IMR-90 (cell line): ENCODE results near the gene CTBP2. TPM values are rescaled to one million over a fixed set of nuclear protein-coding genes. Genes with fewer than 3 reads are reported as not detected.

Experiments used
- ATAC-seq: fragments of 200-7000 bp; cut with Tn5 transposase; 2 replicates; pipeline ENCODE4 v1.9.1; 2020; ENCODE audit warnings: low read depth, mild to moderate bottlenecking, moderate library complexity
- BruUV-seq: library from RNA; stranded (reverse); fragments of 400-500 nt; replicated peaks from 2 replicates; lab custom pipeline; 2021; lab: Mats Ljungman, UMichigan
- CTCF ChIA-PET: fragments of 300-600 bp; formaldehyde crosslinking; extraction: SDS; loops from one replicate; lab custom pipeline; 2021; ENCODE audit warnings: antibody characterized with exemption; lab: Yijun Ruan, JAX
- POLR2A ChIA-PET: fragments of 300-600 bp; sonication (Branson Sonifier 250); formaldehyde crosslinking; loops from one replicate; lab custom pipeline; 2022; ENCODE audit warnings: antibody characterized with exemption; ENCODE audit not compliant: unreplicated experiment; lab: Charles Lee
- DNase-seq: peaks from one replicate; pipeline ENCODE4 v3.0.0; 2013
- H2AFZ ChIP-seq: replicated peaks from 2 replicates; pipeline ENCODE3; 2013; ENCODE audit warnings: low read length, mild to moderate bottlenecking; ENCODE audit not compliant: poor library complexity
- H2AK5ac ChIP-seq: 2 replicates; pipeline ENCODE4 v1.6.1; 2013; ENCODE audit warnings: low read depth, low read length, inconsistent platforms
- H2AK9ac ChIP-seq: replicated peaks from 2 replicates; pipeline ENCODE3; 2013; ENCODE audit warnings: mild to moderate bottlenecking, low read depth, low read length, moderate library complexity; ENCODE audit not compliant: poor library complexity
- H2BK120ac ChIP-seq: 2 replicates; pipeline ENCODE4 v1.6.1; 2013; ENCODE audit warnings: low read depth, low read length, inconsistent platforms
- H2BK15ac ChIP-seq: 3 replicates; pipeline ENCODE4 v1.6.1; 2013; ENCODE audit warnings: low read depth, low read length, inconsistent platforms
- H2BK20ac ChIP-seq: 2 replicates; pipeline ENCODE4 v1.6.1; 2013; ENCODE audit warnings: low read depth, mild to moderate bottlenecking, inconsistent platforms, low read length, moderate library complexity
- H2BK5ac ChIP-seq: 2 replicates; pipeline ENCODE4 v1.6.1; 2013; ENCODE audit warnings: mild to moderate bottlenecking, low read depth, low read length, inconsistent platforms; ENCODE audit not compliant: poor library complexity, severe bottlenecking
- H3K14ac ChIP-seq: replicated peaks from 2 replicates; pipeline ENCODE4 v1.6.1; 2013; ENCODE audit warnings: low read depth, low read length, inconsistent platforms
- H3K18ac ChIP-seq: 2 replicates; pipeline ENCODE4 v1.6.1; 2013; ENCODE audit warnings: low read depth, low read length, control low read depth
- H3K23ac ChIP-seq: 2 replicates; pipeline ENCODE4 v1.6.1; 2013; ENCODE audit warnings: low read depth, low read length, inconsistent platforms
- H3K27ac ChIP-seq: 2 replicates; pipeline ENCODE4 v1.5.1; 2013; ENCODE audit warnings: mild to moderate bottlenecking, control low read depth, low read length; ENCODE audit not compliant: insufficient read depth
- H3K27me3 ChIP-seq: 2 replicates; pipeline ENCODE4 v1.6.1; 2013; ENCODE audit warnings: low read length; ENCODE audit not compliant: control insufficient read depth, insufficient read depth
- H3K36me3 ChIP-seq: 2 replicates; pipeline ENCODE4 v1.6.1; 2013; ENCODE audit warnings: low read length, mixed read lengths; ENCODE audit not compliant: control insufficient read depth, insufficient read depth
- H3K4ac ChIP-seq: 2 replicates; pipeline ENCODE4 v1.6.1; 2013; ENCODE audit warnings: low read depth, low read length, inconsistent platforms
- H3K4me1 ChIP-seq: 2 replicates; pipeline ENCODE4 v1.6.1; 2013; ENCODE audit warnings: low read length, mixed read lengths; ENCODE audit not compliant: control insufficient read depth, insufficient read depth
- H3K4me2 ChIP-seq: 2 replicates; pipeline ENCODE4 v1.6.1; 2013; ENCODE audit warnings: low read depth, mild to moderate bottlenecking, control low read depth, low read length, moderate library complexity
- H3K4me3 ChIP-seq: 2 replicates; pipeline ENCODE4 v1.5.1; 2013; ENCODE audit warnings: low read depth, mild to moderate bottlenecking, control low read depth, low read length, moderate library complexity; ENCODE audit not compliant: insufficient read depth
- H3K56ac ChIP-seq: 2 replicates; pipeline ENCODE4 v1.6.1; 2013; ENCODE audit warnings: low read length, inconsistent platforms; ENCODE audit not compliant: insufficient read depth; ENCODE audit errors: extremely low read depth
- H3K79me1 ChIP-seq, 2 experiments: 2 replicates each; pipeline ENCODE4 v1.6.1; 2013; ENCODE audit warnings: low read length in 2 of 2, inconsistent platforms in 1 of 2, low read depth in 1 of 2
- H3K9ac ChIP-seq: 2 replicates; pipeline ENCODE4 v1.6.1; 2013; ENCODE audit warnings: low read depth, low read length, control low read depth
- H3K9me1 ChIP-seq: 2 replicates; pipeline ENCODE4 v1.6.1; 2013; ENCODE audit warnings: low read length, inconsistent platforms; ENCODE audit not compliant: insufficient read depth
- H3K9me3 ChIP-seq: 2 replicates; pipeline ENCODE4 v1.6.1; 2013; ENCODE audit warnings: low read length; ENCODE audit not compliant: control insufficient read depth, insufficient read depth
- H4K20me1 ChIP-seq: 2 replicates; pipeline ENCODE4 v1.6.1; 2013; ENCODE audit warnings: low read length, inconsistent platforms; ENCODE audit not compliant: insufficient read depth
- H4K5ac ChIP-seq: 2 replicates; pipeline ENCODE4 v1.6.1; 2013; ENCODE audit warnings: mild to moderate bottlenecking, low read depth, low read length, control low read depth
- H4K8ac ChIP-seq, 2 experiments: 2 replicates each; pipeline ENCODE4 v1.6.1; 2013; ENCODE audit warnings: low read depth in 2 of 2, low read length in 2 of 2, control low read depth in 1 of 2, inconsistent platforms in 1 of 2
- H4K91ac ChIP-seq: 2 replicates; pipeline ENCODE4 v1.6.1; 2013; ENCODE audit warnings: low read depth, low read length, inconsistent platforms; ENCODE audit not compliant: insufficient read depth
- BHLHE40 ChIP-seq: fragments of 150-350 bp; IDR thresholded peaks from 2 replicates; pipeline ENCODE4 v1.6.1; 2016; ENCODE audit warnings: mild to moderate bottlenecking, low read depth, low read length
- CEBPB ChIP-seq: IDR thresholded peaks from 2 replicates; pipeline ENCODE4 v1.6.1; 2012; ENCODE audit warnings: low read depth, low read length, improper control_type of control experiment
- CHD1 ChIP-seq: IDR thresholded peaks from 2 replicates; pipeline ENCODE4 v1.6.1; 2012; ENCODE audit warnings: low read depth, low read length, improper control_type of control experiment
- CTCF ChIP-seq: conservative IDR thresholded peaks from 2 replicates; pipeline ENCODE4 v1.5.1; 2012; ENCODE audit warnings: mild to moderate bottlenecking, low read depth, low read length, improper control_type of control experiment
- FOS ChIP-seq: fragments of 150-350 bp; IDR thresholded peaks from 2 replicates; pipeline ENCODE4 v1.6.1; 2016; ENCODE audit warnings: low read depth, low read length
- MAFK ChIP-seq: IDR thresholded peaks from 2 replicates; pipeline ENCODE4 v1.6.1; 2012; ENCODE audit warnings: low read depth, low read length, improper control_type of control experiment
- MAZ ChIP-seq: IDR thresholded peaks from 2 replicates; pipeline ENCODE4 v1.6.1; 2012; ENCODE audit warnings: low read depth, mild to moderate bottlenecking, low read length, improper control_type of control experiment, moderate library complexity, borderline replicate concordance
- MXI1 ChIP-seq: IDR thresholded peaks from 2 replicates; pipeline ENCODE4 v1.6.1; 2012; ENCODE audit warnings: low read depth, mild to moderate bottlenecking, low read length, moderate library complexity, borderline replicate concordance
- NFE2L2 ChIP-seq: fragments of 150-350 bp; IDR thresholded peaks from 2 replicates; pipeline ENCODE4 v1.6.1; 2016; ENCODE audit warnings: low read depth, mild to moderate bottlenecking, low read length
- POLR2A ChIP-seq: IDR thresholded peaks from 2 replicates; pipeline ENCODE4 v1.6.1; 2012; ENCODE audit warnings: mild to moderate bottlenecking, low read depth, low read length
- RAD21 ChIP-seq: IDR thresholded peaks from 2 replicates; pipeline ENCODE4 v1.6.1; 2012; ENCODE audit warnings: low read length, improper control_type of control experiment
- RCOR1 ChIP-seq: IDR thresholded peaks from 2 replicates; pipeline ENCODE4 v1.6.1; 2012; ENCODE audit warnings: mild to moderate bottlenecking, low read length, improper control_type of control experiment; ENCODE audit not compliant: insufficient replicate concordance
- RFX5 ChIP-seq: IDR thresholded peaks from 2 replicates; pipeline ENCODE4 v1.8.0; 2012; ENCODE audit warnings: low read depth, mild to moderate bottlenecking, low read length, moderate library complexity
- SMC3 ChIP-seq: fragments of 150-350 bp; IDR thresholded peaks from 2 replicates; pipeline ENCODE4 v1.6.1; 2016; ENCODE audit warnings: low read depth, mild to moderate bottlenecking, antibody characterized with exemption, low read length, moderate library complexity
- USF2 ChIP-seq: fragments of 150-350 bp; IDR thresholded peaks from 2 replicates; pipeline ENCODE4 v1.6.1; 2017; ENCODE audit warnings: mild to moderate bottlenecking, antibody characterized with exemption, low read length, low read depth
- WGBS, 2 experiments: methylation state at CpG; one replicate each; pipeline versions ENCODE4 v1.1.5 to v1.1.7; 2013; ENCODE audit warnings: missing lambda C conversion rate in 2 of 2; ENCODE audit not compliant: insufficient read length in 1 of 2; ENCODE audit errors: extremely low coverage in 2 of 2; 5-methylcytosine and 5-hydroxymethylcytosine counted together
- dilution Hi-C: fragments of 300-500 bp; cut with HindIII; formaldehyde crosslinking; loops from one replicate; pipeline ENCODE4 v1.14.3; 2018; ENCODE audit warnings: low sequenced_read_pairs; ENCODE audit not compliant: unreplicated experiment
- in situ Hi-C: fragments of 300-500 bp; cut with MboI; formaldehyde crosslinking; loops from 3 replicates; pipeline ENCODE4 v1.14.3; 2019; ENCODE audit warnings: low sequenced_read_pairs, inconsistent platforms, mixed read lengths
- intact Hi-C: fragments of 100-400 bp; cut with micrococcal nuclease; formaldehyde crosslinking; loops from 2 replicates; pipeline ENCODE4 v1.10.0; 2022
- polyA plus RNA-seq, 3 experiments: library from polyadenylated mRNA; depleted of rRNA; stranded (reverse); fragments of >200 nt; gene quantifications; 2 replicates each; pipeline ENCODE4 v1.2.3, GENCODE V29; 2012; ENCODE audit warnings: low replicate concordance in 1 of 3
- total RNA-seq: library from RNA; depleted of rRNA; stranded (reverse); fragments of >200 nt; gene quantifications from 2 replicates; pipeline ENCODE4 v1.2.3, GENCODE V29; 2012
- TF ChIP-seq, protein P1 (sequence below): fragments of 150-350 bp; IDR thresholded peaks from 2 replicates; pipeline ENCODE4 v1.6.1; 2016; ENCODE audit warnings: low read depth, mild to moderate bottlenecking, low read length, moderate library complexity, borderline replicate concordance

Gene CTBP2
- total and polyA plus RNA-seq, 2 of the 4 experiments (the other 2 are of a cell fraction): 81.0 to 86.6 TPM

DNA sequence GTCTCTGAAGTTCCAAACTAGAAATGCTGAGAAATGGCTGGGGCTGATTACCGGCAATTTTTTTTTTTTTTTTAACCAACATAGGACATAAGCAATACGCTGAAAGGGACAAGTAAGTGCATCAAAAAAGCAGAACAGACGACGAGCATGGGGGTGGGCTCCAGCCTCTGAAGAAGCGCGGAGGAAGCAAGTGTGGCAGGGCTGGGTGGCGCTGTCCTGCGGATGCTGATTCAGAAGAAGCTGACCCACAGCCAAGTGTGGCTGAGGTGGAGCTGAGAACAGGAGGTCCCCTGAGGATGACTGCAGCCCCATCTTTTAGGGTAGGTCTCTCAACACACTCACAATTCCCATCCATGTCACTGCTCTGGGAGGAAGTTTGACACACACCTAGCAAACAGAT is 65.6 kb downstream of the CTBP2 start:
- Histone ChIP-seq H4K5ac (no peak overlapping the region), H3K4me2 (no peak overlapping the region), H4K91ac (no peak overlapping the region), H2BK20ac (no peak overlapping the region), H3K27me3 (no peaks in the 10 kb centered on the region), H3K9me1 (peaks cover 63% of the 10 kb centered on the region), H2AFZ (no peak overlapping the region), H4K20me1 (peaks cover 78% of the 10 kb centered on the region), H3K23ac (0 out of 2 replicates have a peak overlapping the region, but pooled peaks have one; percentile 31), H3K27ac (no peak overlapping the region; the same call in 1 of the 2 replicates), H2AK9ac (no peak overlapping the region), H2AK5ac (peak overlapping the region; percentile 8; the same call in 1 of the 2 replicates), H3K18ac (no peak overlapping the region; the same call in 1 of the 2 replicates), H4K8ac (no peak overlapping the region), H3K56ac (no peak overlapping the region), H3K4me1 (peaks cover 40% of the 10 kb centered on the region), H3K36me3 (peaks cover 15% of the 10 kb centered on the region), H2BK5ac (no peak overlapping the region), H2BK15ac (no peak overlapping the region), H3K4me3 (no peak overlapping the region), H3K79me1 (peaks cover 56 to 89% of the 10 kb centered on the region in 2 experiments), H3K9ac (no peak overlapping the region), H3K14ac (no peak overlapping the region), H2BK120ac (no peak overlapping the region), H3K4ac (no peak overlapping the region; the same call in 1 of the 2 replicates), H3K9me3 (no peaks in the 10 kb centered on the region)
- CTCF ChIA-PET: interaction anchor here (0.7 kb wide), 1 partner anchor 13 kb away, joined by 3 read pairs; no protein-coding TSS in a partner anchor
- DNase-seq: no peak
- dilution Hi-C loops (no loop called here), intact Hi-C loops (no loop called here), in situ Hi-C loops (no loop called here)
- no peak for ATAC-seq
- POLR2A ChIA-PET: no interaction called here
- BruUV-seq: no TSS peak
- TF ChIP-seq FOS: no peak
- TF ChIP-seq RCOR1: no peak
- TF ChIP-seq POLR2A: no peak
- no peak for TF ChIP-seq MAZ
- TF ChIP-seq SMC3: no peak
- TF ChIP-seq MXI1: no peak
- no peak for TF ChIP-seq CEBPB
- no peak for TF ChIP-seq USF2
- TF ChIP-seq CHD1: no peak
- no peak for TF ChIP-seq RAD21
- TF ChIP-seq MAFK: no peak
- TF ChIP-seq NFE2L2: no peak
- TF ChIP-seq, protein P1, sequence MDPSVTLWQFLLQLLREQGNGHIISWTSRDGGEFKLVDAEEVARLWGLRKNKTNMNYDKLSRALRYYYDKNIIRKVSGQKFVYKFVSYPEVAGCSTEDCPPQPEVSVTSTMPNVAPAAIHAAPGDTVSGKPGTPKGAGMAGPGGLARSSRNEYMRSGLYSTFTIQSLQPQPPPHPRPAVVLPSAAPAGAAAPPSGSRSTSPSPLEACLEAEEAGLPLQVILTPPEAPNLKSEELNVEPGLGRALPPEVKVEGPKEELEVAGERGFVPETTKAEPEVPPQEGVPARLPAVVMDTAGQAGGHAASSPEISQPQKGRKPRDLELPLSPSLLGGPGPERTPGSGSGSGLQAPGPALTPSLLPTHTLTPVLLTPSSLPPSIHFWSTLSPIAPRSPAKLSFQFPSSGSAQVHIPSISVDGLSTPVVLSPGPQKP: no peak
- TF ChIP-seq BHLHE40: no peak
- no peak for TF ChIP-seq RFX5
- no peak for TF ChIP-seq CTCF
- 78% methylated on average over 4 of the region's 8 CpGs; no CpG with 5 or more reads in 1 of the 2 experiments for WGBS, 2 experiments
